NOMO-1 treated with DMSO at 0.1 percent for 48 hours (cell line): ENCODE results near the gene CCDC157.
A peak's percentile ranks its signal among the peaks of the same experiment; 100 is the strongest.

Source experiments
- DNase-seq: peaks from one replicate; lab custom pipeline; 2025; ENCODE audit not compliant: unreplicated experiment; lab: John Stamatoyannopoulos, UW

Gene CCDC157

DNA sequence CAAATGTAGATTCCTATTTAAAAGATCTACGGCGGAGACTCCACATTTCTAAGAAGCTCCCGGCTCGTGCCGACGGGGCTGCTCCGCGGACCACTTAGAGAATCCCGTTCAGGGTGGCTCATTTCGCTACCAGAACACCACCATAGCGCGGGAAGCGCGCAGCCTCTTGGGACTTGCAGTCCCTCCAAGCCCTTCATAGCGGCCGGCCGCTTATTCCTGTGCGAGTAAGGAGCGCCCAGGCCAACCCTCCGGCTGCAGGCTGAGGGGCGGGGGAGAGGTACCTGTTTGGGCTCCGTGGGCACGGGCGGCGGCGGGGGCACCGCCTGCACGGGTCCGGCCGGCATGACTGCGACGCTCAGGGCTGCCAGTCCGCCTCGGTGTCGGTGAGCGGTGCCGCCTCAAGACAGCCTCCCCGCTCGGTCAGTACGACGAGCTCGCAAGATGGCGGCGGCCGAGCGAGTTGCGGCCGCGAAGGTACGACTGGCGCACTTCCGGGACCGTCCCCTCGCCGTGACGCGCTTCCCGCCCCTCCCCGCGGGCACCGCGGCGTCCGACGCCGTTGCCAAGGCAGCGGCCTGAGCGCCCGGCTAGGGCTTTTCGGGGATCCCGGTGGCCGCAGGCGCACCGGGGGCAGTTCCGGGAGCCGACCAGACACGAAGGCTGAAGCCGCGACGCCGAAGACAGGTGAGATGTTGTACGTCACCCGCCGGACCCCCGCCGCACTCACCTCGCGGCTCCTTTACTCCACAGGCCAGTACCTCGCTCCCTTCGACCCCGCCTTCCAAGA lies at the start of gene CCDC157, which contains the start of gene SF3A1:
Gene CCDC157, plus strand, starts transcription at position 559 of the 787 bp plus-strand sequence. CDS start 8,994 bp downstream, outside the sequence.
Gene SF3A1, minus strand, starts transcription at position 446 of the 787 bp plus-strand sequence. Its CDS starts 102 bp downstream, at position 344.
- DNase-seq, result peak; percentile 84

DNA sequence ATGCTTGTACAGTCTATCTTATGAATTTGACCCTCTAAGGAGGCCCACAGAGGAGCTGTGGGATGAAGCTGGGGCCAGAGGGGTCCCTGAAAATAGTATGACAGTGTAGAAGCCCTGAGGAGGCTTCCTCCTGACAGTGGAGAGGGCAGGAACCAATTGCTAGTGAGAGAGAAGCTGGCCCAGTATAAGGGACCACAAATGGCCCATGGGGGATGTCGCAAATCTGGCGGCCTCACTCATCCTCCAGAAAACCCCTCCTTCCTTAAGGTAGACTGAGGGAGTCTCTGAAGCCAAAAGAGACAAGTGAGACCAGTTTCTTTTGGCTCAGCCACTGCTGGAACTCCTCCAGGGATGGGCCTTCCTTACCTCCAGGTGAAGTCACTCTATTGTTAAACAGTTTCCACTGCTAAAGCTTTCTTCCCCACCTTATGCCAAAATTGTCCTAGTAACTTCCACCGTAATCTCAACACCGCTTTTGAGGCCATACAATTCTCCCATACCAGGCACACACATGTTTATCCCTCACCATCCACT lies 49.7 kb upstream of the CCDC157 start:
- no peak for DNase-seq

DNA sequence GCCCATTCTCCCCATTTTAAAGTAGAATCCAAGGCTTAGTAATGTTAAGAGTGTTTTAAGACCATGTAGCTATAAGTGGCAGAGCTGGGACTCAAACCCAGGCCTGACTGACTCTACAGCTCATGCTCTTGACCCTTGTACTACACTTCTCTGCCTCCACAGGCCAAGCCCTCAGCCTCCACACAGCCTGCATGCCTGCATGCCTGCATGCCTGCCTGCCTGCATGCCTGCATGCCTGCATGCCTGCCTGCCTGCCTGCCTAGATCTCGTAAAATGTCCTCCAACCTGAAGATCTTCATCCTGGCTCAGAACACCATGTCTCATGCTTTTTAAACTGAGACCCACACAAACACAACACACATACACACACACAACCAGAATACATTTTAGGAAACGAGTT lies 48.7 kb upstream of the CCDC157 start:
- DNase-seq, result no peak

DNA sequence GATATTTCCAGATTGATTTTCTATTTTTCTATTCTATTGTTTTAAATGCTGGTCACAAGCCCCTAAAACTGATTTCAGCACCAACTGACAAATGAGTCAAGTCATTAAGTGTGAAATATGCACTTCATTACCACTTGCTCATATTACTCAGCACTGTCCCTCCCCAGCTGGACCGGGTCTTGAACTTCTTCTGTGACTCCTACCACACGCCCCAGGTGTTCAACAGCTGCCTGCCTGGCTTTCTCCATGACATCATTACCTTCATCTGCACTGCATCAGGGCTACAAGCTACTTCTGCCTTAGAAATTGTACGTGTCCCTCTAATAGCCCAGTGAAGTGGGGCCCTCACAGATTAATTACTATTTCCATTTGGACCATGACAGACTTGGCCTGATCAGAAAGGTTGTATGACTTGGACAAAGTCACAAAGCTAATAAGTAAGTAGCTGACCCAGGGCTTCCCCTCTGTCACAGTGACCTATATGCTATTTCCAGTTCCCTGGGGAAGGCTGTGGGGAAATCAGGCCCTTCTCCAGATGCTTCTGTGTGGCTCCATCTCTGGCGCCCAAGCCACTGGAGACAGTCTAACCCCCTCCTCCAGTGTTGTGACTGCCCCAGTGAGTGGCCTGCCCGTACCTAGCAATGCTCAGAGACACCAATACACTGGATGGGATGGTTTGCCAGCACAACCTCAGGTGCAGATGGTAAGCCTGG lies 48.1 kb upstream of the CCDC157 start:
- DNase-seq, result no peak

DNA sequence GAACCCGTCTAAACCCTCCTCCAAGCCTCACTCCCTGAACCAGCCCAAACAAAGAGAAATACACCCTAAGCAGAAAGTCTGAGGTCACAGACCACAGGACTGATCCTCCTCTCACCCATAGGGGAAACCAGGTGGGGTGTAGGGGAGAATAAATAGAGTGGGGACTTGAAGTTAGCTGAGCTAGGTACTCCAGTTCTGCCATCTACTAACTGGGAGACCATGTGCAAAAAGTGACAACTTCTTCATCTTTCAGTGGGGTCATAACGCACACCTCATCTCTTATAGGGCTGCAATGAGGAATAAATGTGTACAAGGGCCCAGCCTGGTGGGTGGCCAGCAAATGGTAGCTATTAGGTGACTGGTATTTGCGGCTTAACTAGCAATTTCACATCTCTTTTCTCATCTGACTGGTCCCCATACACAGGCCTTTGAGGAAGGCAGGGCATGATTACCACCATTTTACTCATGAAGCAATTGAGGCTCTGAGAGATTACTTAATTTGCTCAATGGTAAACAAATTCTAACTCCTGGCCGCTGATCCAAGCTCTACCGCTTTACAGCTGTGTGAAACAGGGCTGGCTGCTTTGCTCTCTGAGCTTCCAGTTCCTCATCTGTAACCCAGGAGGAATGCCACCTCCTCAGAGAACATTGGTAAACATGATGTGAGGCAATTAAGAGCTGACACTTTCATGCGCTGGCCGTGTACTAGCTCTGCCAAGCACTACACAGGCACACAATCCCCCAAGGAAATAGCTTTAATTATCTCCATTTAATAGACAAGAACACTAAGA lies 46.7 kb upstream of the CCDC157 start:
- DNase-seq, result peak; percentile 82

DNA sequence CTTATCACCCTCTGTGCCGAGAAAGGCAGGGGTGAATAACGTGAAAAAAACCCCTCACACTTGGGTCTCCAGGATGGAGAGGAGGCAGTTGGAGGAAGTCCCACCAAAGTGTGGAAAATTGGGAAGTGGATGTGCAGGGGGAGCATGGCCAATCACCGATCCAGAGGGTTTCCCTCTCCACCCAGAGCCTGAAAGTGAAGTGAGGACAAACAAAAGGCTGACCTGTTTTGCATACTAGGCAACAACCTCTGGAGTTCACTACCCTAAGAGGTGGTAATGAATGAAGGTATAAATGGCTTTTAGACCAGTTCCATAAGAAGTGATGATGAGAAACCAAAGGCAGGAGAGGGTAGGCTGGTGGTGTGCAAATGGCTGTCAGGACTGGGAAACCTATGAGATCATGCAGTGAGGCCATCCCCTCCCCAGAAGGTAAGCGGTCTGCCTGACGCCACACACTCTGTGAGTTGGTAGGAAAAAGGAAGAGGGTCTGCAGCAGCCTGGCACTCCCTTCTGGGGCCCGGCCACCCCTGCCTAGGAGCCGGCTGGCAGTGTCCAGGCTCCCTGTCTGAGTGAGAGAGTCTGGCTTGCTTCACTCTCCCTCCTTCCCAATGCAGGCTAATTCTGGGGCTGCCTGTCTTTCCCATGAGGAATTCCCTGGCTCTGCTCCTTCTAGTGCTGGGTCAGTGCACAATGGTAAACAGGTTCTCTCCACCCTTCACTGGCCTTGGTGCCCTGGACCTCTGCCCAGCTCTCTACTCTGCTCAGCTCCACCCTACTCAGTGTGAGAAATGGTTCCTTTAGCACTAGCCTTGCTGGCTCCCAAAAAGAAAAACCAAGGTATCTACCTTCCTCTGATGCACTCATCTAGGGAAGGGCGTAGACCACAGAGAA lies 45.7 kb upstream of the CCDC157 start:
- no peak for DNase-seq

DNA sequence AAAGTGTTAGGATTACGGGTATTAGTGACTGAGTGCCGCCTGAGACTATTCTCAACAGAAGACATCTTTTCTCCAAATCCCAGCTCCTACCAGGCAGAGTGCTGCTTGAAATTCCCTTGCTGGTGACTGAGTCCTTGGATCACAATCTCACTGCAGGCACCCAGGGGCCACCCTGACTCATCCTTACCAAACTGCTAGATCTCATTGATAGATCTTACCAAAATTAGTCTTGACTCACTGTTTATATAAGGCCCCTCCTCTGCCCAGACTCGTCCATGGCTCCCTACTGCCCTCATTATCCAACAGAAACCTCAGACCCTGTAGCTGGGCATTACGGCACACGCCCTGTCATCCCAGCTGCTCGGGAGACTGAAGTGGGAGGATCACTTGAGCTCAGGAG lies 44.8 kb upstream of the CCDC157 start:
- no peak for DNase-seq

DNA sequence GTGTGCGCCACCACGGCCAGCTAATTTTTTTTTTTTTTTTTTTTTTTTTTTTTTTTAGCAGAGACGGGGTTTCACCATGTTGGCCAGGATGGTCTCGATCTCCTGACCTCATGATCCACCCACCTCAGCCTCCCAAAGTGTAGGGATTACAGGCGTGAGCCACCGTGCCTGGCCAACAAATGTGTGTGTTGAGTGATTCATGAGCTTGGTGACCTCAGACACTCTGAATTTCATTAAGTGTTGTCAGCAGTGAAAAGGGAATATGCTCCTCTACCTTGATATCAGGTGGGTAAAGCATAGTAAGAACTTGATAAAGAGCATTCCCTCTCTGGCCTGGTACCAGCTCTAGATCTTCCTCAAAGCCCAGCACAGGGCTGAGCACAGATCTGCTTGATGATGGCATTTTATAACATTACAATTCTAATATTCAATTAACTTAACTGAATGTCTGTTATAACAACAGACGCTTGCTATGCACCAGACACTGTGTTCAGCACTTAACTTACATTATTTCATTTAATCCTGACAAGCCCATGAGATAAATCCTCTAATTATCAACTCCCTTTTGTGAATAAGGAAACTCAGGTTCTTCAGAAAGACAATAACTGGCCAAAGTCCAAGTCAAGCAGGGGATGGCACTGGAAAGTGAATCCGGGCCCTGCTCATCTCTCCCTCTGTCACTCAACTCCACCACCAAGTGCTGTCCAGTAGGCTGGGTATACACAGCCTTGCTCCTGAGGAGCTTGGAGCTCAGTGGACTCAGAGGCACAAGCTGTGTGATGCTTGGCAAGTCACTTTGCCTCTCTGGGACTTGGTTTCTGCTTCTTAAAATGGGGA lies 43.1 kb upstream of the CCDC157 start:
- DNase-seq, result no peak

DNA sequence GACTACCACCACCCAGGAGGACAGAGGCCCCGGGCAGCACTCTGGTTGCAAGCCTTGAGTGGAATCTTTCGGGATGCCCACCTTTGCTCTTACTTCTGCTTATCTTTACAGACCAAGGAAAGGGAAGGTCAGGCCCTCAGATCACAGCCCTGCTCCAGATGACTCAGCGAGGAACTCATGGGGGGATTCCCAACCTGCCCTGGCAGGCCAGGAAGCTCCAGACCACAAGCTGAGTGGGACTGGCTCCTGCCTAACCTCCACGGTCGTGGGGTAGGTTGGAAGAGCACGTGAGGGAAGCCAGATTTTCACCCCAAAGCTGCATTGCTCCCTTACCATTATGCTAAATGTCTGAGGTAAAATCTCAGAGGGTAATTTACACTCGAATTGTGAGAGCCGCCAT lies 41.9 kb upstream of the CCDC157 start:
- DNase-seq, result no peak

DNA sequence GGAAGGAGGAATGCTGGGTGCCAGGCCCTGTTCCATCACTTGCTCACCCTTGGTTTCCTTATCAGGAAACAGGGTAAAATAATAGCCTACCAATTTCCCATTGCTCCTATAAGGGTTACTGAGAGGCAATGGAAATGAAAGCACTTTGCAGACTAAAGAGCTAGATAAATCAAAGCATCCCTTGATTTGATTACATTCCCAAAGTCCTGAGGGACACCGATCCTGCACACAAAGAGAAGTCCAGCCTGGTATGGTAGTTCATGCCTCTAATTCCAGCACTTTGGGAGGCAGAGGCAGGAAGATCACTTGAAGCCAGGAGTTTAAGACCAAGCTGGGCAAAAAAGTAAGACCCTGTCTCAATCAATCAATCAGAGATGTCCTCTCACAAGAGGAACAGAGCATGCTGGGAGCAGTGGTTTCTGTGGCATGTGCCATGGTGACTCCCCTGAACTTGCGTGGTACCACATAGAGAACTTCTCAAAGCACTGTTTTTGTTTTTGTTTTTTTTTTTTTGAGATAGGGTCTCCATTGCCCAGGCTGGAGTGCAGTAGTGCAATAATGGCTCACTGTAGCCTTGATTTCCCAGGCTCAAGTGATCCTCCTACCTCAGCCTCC lies 40.7 kb upstream of the CCDC157 start:
- DNase-seq, result no peak

DNA sequence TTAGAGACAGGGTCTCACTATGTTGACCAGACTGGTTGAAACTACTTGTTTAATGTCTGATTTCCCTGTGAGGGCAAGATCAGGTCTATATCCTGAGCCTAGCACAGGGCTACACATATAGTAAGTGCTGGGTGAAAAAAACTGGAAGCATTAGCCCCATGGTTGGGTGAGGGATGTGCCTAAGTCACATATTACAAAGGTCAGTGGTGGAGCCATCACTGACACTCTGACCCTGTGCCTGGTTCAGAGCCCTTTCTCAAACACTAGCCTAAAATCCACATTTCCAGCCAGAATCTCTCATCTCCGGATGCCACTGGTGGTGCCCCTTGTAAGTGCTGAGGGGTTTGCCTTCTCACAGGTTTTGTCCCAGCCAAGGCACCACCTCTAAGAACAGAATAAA lies 39.0 kb upstream of the CCDC157 start:
- DNase-seq, result no peak

DNA sequence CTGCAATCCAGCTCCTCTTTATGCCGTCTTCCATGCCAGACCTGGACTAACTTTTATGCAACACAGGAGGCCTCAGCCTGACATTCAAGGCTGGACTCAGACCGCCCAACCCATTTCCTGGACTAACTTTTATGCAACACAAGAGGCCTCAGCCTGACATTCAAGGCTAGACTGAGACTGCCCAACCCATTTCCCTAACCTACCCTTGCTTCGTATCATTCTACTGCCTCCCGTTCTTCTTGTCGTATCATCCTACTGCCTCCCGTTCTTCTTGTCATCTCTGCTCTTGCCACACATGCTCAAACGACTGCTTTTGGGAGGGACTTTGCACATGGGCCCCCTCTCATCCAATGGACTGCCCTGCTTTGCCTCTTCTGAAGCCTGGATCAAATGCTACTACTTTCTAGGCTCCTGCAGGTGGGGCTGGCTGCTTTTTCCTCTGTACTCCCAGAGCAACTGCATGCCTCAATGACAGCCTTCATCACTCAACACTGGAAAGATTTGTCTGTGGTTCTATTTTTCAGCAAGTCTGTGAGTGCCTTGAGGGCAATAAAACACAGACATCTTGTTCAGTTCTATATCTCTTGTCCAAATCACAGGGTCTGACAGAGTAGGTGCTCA lies 37.9 kb upstream of the CCDC157 start:
- DNase-seq, result no peak

DNA sequence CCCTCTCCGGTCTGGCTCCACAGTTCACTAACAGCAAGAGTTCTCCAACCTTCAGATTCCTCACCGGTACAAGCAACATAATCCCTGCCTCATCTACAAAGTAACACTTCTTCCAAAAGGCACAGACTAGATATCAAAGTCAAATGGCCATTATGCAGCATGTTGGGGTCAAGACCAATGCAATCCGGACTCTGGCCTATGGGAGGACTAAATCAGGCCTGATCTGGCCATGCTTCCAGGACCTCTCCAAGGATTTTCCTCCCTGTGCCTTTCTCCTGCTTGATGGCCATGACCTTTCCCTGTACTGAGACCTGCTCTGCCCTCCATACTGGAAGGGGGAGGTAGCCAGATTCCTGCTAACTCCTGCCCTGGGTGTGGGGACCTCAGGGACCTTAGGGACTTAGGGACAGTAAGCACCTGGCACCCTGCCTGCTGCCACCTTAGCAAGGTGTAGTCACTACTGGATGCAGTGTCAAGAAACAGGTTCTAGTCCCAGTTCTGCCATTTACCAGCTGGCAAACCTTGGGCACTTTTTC lies 36.7 kb upstream of the CCDC157 start:
- DNase-seq, result no peak

DNA sequence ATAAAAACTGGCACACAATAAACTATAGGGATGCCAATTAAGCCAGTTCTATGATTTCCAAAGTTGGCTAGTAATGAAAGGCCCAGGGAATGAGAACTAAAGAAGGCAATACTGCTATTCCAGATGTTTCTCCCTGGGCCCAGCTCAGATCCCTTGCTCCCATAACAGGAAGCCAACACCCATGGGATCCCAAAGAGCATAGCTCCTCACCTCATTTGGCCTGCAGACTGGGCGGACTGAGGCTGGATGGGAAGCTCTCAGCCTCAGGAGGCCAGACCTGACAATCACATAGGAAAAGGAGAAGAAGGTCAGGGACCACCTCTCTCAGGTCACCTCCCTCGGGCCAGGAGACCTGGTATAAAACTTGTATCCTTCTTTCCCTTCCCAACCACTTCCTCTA lies 35.3 kb upstream of the CCDC157 start:
- DNase-seq, result no peak

DNA sequence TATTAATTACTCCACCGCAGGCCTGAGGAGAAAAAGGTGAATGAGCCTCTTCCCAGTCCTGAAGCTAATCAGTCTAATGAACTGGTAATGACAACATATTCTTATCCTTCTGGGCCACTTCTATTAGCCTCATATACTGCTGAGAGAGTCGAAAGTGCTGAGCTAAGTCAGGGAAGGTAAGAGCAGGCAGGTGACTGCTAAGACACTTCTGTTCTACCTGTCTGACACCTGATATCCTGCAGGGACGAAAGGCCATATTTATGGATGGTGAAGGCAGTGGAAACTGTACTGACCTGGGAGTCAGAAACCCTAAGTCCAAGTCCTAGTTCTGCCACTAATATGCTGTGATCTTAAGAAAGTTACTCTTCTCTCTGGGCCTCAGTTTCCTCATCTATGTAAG lies 33.6 kb upstream of the CCDC157 start:
- no peak for DNase-seq

DNA sequence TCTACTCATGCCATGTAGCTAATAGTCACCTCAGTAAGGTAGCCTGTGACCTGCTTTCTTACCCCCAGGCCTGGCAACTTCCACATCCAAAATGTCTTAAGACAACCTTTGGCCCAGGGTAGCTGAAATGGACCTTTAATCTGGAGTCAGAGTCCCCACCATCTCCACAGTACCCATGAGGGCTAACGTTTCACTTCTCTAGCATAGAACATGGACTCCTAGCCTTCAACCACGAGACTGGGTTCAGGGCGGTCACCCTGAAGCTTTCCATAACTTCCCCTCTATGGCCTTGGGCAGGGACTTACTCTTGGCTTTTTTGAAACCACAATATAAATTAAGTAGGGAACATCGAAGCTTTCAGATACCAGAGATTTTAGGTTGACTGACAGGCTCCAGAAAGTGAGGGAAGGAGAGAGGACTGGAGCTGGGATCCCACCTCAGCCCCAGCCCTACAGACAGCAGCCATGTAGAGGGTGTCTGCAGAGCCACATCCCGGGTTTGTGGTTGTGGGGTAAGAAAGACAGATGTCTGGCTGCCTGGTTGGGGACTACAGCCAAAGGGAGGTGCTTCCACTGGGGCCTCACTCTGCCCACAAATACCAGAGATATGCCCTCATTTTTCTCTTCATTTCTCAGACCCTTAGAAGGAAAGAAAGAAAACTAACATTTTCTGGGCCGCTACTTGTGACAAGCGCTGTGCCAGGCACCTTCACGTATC lies 32.6 kb upstream of the CCDC157 start:
- no peak for DNase-seq

DNA sequence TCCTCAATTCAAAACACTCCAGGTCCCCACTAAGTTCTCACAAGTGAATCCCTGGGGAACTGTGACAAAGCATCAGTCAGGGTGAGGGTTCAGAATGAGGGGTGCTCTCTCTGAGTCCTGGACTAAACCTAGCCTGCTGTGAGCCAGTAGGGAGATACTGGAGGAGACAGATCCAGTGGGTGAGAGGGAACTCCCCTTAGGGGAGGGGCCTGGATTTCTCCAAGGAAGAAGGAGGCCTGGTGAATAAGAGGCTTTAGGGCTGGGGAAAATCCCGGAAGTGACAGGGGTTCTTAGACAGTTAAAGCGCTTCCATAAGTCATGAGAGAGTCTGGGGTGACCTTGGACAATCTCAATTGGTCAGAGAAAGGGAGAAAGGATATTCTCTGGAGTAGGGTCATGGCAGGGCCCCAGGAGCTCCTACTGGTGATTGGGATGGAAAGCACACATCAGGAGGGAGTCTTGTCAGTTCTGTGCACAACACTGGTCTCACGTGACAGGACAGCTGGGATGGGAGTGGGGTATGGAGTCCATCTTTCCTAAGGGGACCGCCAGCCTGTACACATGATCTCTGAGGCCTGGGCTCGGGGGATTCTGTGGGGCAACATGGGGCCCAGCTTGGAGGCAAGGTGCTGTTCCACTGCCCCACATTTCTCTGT lies 31.6 kb upstream of the CCDC157 start:
- DNase-seq, result no peak
